Activated CD4-positive, alpha-beta memory T cell treated with anti-CD3 and anti-CD28 coated beads, Interleukin-2, amount 10 ng/mL, durations not matched to agents 7 days and 5 days (primary cell): Measurements from ENCODE around the gene HOXA10. TPM values are rescaled to one million over a fixed set of nuclear protein-coding genes. Genes with fewer than 3 reads are reported as not detected.

Experiments used
- CTCF ChIA-PET: fragments of 350-600 bp; sonication (Branson Sonifier 250); formaldehyde crosslinking; loops from one replicate; lab custom pipeline; 2021; ENCODE audit warnings: antibody characterized with exemption, inconsistent platforms; lab: Charles Lee
- POLR2A ChIA-PET: fragments of 350-600 bp; sonication (Branson Sonifier 250); formaldehyde crosslinking; loops from one replicate; lab custom pipeline; 2021; ENCODE audit warnings: antibody characterized with exemption; lab: Charles Lee
- DNase-seq: peaks from one replicate; pipeline ENCODE4 v3.0.0-alpha.2; 2020
- H3K27ac Mint-ChIP-seq: one replicate; pipeline ENCODE4 v1.8.0; 2021; ENCODE audit warnings: mild to moderate bottlenecking, mixed read lengths
- H3K27me3 Mint-ChIP-seq: one replicate; pipeline ENCODE4 v1.8.0; 2021; ENCODE audit warnings: mixed read lengths
- H3K36me3 Mint-ChIP-seq: one replicate; pipeline ENCODE4 v1.8.0; 2021; ENCODE audit warnings: low read depth, mixed read lengths
- H3K4me1 Mint-ChIP-seq: one replicate; pipeline ENCODE4 v1.8.0; 2021; ENCODE audit warnings: mixed read lengths
- H3K4me3 Mint-ChIP-seq: one replicate; pipeline ENCODE4 v1.8.0; 2021; ENCODE audit warnings: mild to moderate bottlenecking, mixed read lengths
- H3K9me3 Mint-ChIP-seq: one replicate; pipeline ENCODE4 v1.8.0; 2021; ENCODE audit warnings: mixed read lengths
- total RNA-seq, 2 experiments: library from RNA; stranded (reverse); gene quantifications; one replicate each; pipeline ENCODE4 v1.2.3, GENCODE V29; 2021

The HOXA10 gene
- total RNA-seq, 2 experiments from 2014 or later = not detected

- H3K27ac Mint-ChIP-seq = no peak overlapping the region
- H3K36me3 Mint-ChIP-seq = no peaks in the 10 kb centered on the region
- DNase-seq = no peak
- no peak overlapping the region for H3K4me3 Mint-ChIP-seq
- CTCF ChIA-PET = no interaction called here
- no peaks in the 10 kb centered on the region for H3K9me3 Mint-ChIP-seq
- no peaks in the 10 kb centered on the region for H3K4me1 Mint-ChIP-seq
- POLR2A ChIA-PET = no interaction called here
- H3K27me3 Mint-ChIP-seq = peaks cover 28% of the 10 kb centered on the region
Observed at GRCh38 chr7:27124096-27124901, 49.8 kb downstream of the HOXA10 start.

- Mint-ChIP-seq H3K27ac (no peak overlapping the region), H3K4me3 (no peak overlapping the region)
- DNase-seq = no peak
Observed at GRCh38 chr7:27123477-27124053, 50.6 kb downstream of the HOXA10 start.

GRCh38 chr7:27123007-27123476 is 51.1 kb downstream of the HOXA10 start:
- Mint-ChIP-seq H3K27me3 (peaks cover 23% of the 10 kb centered on the region), H3K4me1 (no peaks in the 10 kb centered on the region), H3K9me3 (no peaks in the 10 kb centered on the region), H3K36me3 (no peaks in the 10 kb centered on the region), H3K4me3 (no peak overlapping the region), H3K27ac (no peak overlapping the region)
- ChIA-PET CTCF (no interaction called here), POLR2A (no interaction called here)
- DNase-seq = no peak

More at GRCh38 chr7:27123477-27124053, 50.6 kb downstream of the HOXA10 start:
- POLR2A ChIA-PET = no interaction called here
- Mint-ChIP-seq H3K4me1 (no peaks in the 10 kb centered on the region), H3K36me3 (no peaks in the 10 kb centered on the region), H3K9me3 (no peaks in the 10 kb centered on the region), H3K27me3 (peaks cover 26% of the 10 kb centered on the region)
- CTCF ChIA-PET = no interaction called here

- H3K4me3 Mint-ChIP-seq = no peak overlapping the region
- H3K27ac Mint-ChIP-seq = no peak overlapping the region
- no peaks in the 10 kb centered on the region for H3K36me3 Mint-ChIP-seq
- no peaks in the 10 kb centered on the region for H3K4me1 Mint-ChIP-seq
- no peaks in the 10 kb centered on the region for H3K9me3 Mint-ChIP-seq
- ChIA-PET POLR2A (no interaction called here), CTCF (no interaction called here)
- peaks cover 15% of the 10 kb centered on the region for H3K27me3 Mint-ChIP-seq
- DNase-seq = no peak
Observed at GRCh38 chr7:27122077-27122910, 51.8 kb downstream of the HOXA10 start.

GRCh38 chr7:27121684-27122076 is 52.4 kb downstream of the HOXA10 start:
- Mint-ChIP-seq H3K27ac (no peak overlapping the region), H3K36me3 (no peaks in the 10 kb centered on the region), H3K9me3 (no peaks in the 10 kb centered on the region), H3K4me1 (no peaks in the 10 kb centered on the region), H3K27me3 (peaks cover 10% of the 10 kb centered on the region), H3K4me3 (no peak overlapping the region)
- ChIA-PET CTCF (no interaction called here), POLR2A (no interaction called here)
- no peak for DNase-seq

Other genes starting within 250 kb of the HOXA10 start
- under 1 TPM; 0.70 to 0.86 TPM for gene HOXA1, start 78.3 kb downstream of the HOXA10 start, total RNA-seq
- gene HOXA2, start 71.6 kb downstream of the HOXA10 start, total RNA-seq = not detected
- under 1 TPM in 1 of 2 experiments, not detected in 1; 0.15 TPM for gene HOXA4, start 43.6 kb downstream of the HOXA10 start, total RNA-seq
- not detected for gene HOXA5, start 30.6 kb downstream of the HOXA10 start, total RNA-seq
- not detected for gene HOXA6, start 26.5 kb downstream of the HOXA10 start, total RNA-seq
- not detected for gene HOXA3, start 21.7 kb downstream of the HOXA10 start, total RNA-seq
- not detected for gene HOXA7, start 17.6 kb downstream of the HOXA10 start, total RNA-seq
- not detected for gene HOXA9, start 8.8 kb downstream of the HOXA10 start, total RNA-seq
- not detected for gene HOXA11, start 10.9 kb upstream of the HOXA10 start, total RNA-seq
- gene HOXA13, start 25.8 kb upstream of the HOXA10 start, total RNA-seq = not detected
- gene EVX1, start 68.5 kb upstream of the HOXA10 start, total RNA-seq = not detected